ENCODE data around the gene KRTAP12-1. TPM values are rescaled to one million over a fixed set of nuclear protein-coding genes. Genes with fewer than 3 reads are reported as not detected.

Gene KRTAP12-1
- total RNA-seq, 1 experiment from 2014 or later = not detected

DNA sequence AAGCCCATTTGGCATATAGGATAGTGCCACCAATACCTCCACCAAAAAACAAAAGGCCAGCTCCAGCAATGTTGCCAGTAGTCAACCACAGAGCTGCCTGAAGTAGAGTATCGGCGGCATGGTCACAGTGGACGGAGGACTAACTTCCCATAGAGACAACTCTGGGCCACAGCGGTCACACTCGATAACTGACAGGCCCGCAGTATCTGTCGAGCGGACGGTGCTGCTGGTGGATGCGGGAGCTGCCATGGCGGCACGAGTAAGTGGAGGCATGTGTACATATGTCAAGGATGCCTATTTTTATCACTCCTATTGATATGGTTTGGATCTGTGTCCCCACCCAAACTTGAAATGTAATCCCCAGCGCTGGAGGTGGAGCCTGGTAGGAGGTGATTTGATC is 4.1 kb downstream of the KRTAP12-1 start:
- Histone ChIP-seq H3K4me2 (no peak overlapping the region), H3K9me3 (ENCODE audit: insufficient read depth, low read depth) (no peaks in the 10 kb centered on the region), H3K79me2 (ENCODE audit: low read depth) (no peaks in the 10 kb centered on the region), H3K36me3 (ENCODE audit: low read depth) (no peaks in the 10 kb centered on the region), H3F3A (ENCODE audit: insufficient read depth, low read depth) (no peaks in the 10 kb centered on the region), H2AFZ (no peak overlapping the region), H3K27me3 (ENCODE audit: insufficient read depth, low read depth) (peaks cover 72% of the 10 kb centered on the region), H3K27ac (no peak overlapping the region), H3K4me3 (no peak overlapping the region), H3K9me2 (ENCODE audit: insufficient read depth) (no peaks in the 10 kb centered on the region), H3K4me1 (replicated peaks; ENCODE audit: insufficient read depth) (no peaks in the 10 kb centered on the region), H4K20me1 (ENCODE audit: insufficient read depth) (no peaks in the 10 kb centered on the region)
- BruUV-seq (replicated peaks) = no TSS peak
- no peak for TF ChIP-seq EZH2 (IDR thresholded peaks at IDR 0.05; ENCODE audit: low read depth)
- TF ChIP-seq, protein P1, sequence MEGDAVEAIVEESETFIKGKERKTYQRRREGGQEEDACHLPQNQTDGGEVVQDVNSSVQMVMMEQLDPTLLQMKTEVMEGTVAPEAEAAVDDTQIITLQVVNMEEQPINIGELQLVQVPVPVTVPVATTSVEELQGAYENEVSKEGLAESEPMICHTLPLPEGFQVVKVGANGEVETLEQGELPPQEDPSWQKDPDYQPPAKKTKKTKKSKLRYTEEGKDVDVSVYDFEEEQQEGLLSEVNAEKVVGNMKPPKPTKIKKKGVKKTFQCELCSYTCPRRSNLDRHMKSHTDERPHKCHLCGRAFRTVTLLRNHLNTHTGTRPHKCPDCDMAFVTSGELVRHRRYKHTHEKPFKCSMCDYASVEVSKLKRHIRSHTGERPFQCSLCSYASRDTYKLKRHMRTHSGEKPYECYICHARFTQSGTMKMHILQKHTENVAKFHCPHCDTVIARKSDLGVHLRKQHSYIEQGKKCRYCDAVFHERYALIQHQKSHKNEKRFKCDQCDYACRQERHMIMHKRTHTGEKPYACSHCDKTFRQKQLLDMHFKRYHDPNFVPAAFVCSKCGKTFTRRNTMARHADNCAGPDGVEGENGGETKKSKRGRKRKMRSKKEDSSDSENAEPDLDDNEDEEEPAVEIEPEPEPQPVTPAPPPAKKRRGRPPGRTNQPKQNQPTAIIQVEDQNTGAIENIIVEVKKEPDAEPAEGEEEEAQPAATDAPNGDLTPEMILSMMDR (conservative IDR thresholded peaks at IDR 0.05) = no peak
- ChIA-PET CTCF (no interaction called here), POLR2A (ENCODE audit: unreplicated experiment) (no interaction called here)
- intact Hi-C loops (cut with micrococcal nuclease; ENCODE audit: unreplicated experiment) = no loop called here
- no peak for DNase-seq

GRCh38 chr21:44671911-44672310 is 10.1 kb downstream of the KRTAP12-1 start:
- no peaks in the 10 kb centered on the region for H3F3A ChIP-seq (ENCODE audit: insufficient read depth, low read depth)
- ChIA-PET POLR2A (ENCODE audit: unreplicated experiment) (no interaction called here), CTCF (no interaction called here)
- no peak for DNase-seq
- H3K27ac ChIP-seq = no peak overlapping the region
- H4K20me1 ChIP-seq (ENCODE audit: insufficient read depth) = no peaks in the 10 kb centered on the region
- no peak overlapping the region for H3K4me2 ChIP-seq
- no peaks in the 10 kb centered on the region for H3K9me2 ChIP-seq (ENCODE audit: insufficient read depth)
- H3K79me2 ChIP-seq (ENCODE audit: low read depth) = no peaks in the 10 kb centered on the region
- no peaks in the 10 kb centered on the region for H3K36me3 ChIP-seq (ENCODE audit: low read depth)
- H3K4me1 ChIP-seq (replicated peaks; ENCODE audit: insufficient read depth) = no peaks in the 10 kb centered on the region
- intact Hi-C loops (cut with micrococcal nuclease; ENCODE audit: unreplicated experiment) = no loop called here
- BruUV-seq (replicated peaks) = no TSS peak
- peaks cover 38% of the 10 kb centered on the region for H3K27me3 ChIP-seq (ENCODE audit: insufficient read depth, low read depth)
- H2AFZ ChIP-seq = no peak overlapping the region
- H3K4me3 ChIP-seq = no peak overlapping the region
- TF ChIP-seq, protein P1 (conservative IDR thresholded peaks at IDR 0.05) = no peak
- TF ChIP-seq EZH2 (IDR thresholded peaks at IDR 0.05; ENCODE audit: low read depth) = no peak
- H3K9me3 ChIP-seq (ENCODE audit: insufficient read depth, low read depth) = no peaks in the 10 kb centered on the region

DNA sequence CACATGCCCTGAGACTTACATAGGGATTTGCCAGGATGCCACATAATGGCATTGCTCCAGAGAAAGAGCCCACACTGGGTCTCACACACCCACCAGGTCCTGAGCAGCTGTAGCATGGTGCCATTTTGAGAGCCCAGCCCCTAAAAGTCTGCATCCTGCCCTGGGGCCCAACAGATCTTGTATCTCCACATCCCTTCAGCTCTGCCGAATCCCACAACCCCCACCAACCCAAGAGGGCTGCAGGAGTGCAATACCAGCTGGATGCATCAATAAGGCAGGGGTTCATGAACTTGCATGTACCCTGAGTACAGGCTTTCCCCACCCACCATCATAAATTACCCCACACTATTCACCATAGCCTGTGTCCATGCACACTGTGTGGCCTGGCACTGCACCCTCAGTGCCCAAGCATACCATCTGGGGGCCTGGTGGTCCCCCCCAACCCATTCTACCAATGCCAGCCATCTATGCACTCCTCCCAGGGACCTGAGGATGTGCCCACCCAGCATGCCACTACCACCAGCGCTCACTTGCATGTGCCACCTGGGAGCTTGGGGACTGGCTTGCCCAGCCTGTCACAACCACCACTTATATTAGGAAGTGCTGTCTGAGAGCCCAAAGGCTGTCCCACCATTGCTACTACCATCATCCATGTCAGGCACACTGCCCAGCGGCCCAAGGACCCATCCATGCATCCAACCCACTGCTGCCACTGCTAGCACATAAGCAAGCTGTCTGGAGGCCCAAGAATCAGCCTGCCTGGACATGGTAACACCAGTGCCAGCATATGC is 11.1 kb downstream of the KRTAP12-1 start:
- no peak for TF ChIP-seq EZH2 (IDR thresholded peaks at IDR 0.05; ENCODE audit: low read depth)
- TF ChIP-seq, protein P1 (conservative IDR thresholded peaks at IDR 0.05) = no peak
- intact Hi-C loops (cut with micrococcal nuclease; ENCODE audit: unreplicated experiment) = no loop called here
- Histone ChIP-seq H3K4me3 (no peak overlapping the region), H3K27ac (no peak overlapping the region), H3K4me2 (no peak overlapping the region), H3K79me2 (ENCODE audit: low read depth) (no peaks in the 10 kb centered on the region), H3F3A (ENCODE audit: insufficient read depth, low read depth) (no peaks in the 10 kb centered on the region), H3K4me1 (replicated peaks; ENCODE audit: insufficient read depth) (no peaks in the 10 kb centered on the region), H3K36me3 (ENCODE audit: low read depth) (no peaks in the 10 kb centered on the region), H3K27me3 (ENCODE audit: insufficient read depth, low read depth) (peaks cover 27% of the 10 kb centered on the region), H3K9me2 (ENCODE audit: insufficient read depth) (no peaks in the 10 kb centered on the region), H2AFZ (no peak overlapping the region), H4K20me1 (ENCODE audit: insufficient read depth) (no peaks in the 10 kb centered on the region), H3K9me3 (ENCODE audit: insufficient read depth, low read depth) (no peaks in the 10 kb centered on the region)
- BruUV-seq (replicated peaks) = no TSS peak
- ChIA-PET POLR2A (ENCODE audit: unreplicated experiment) (no interaction called here), CTCF (no interaction called here)
- no peak for DNase-seq
